Upper lobe of left lung (tissue), 6 donors: ENCODE results near the gene SBF2. TPM values are rescaled to one million over a fixed set of nuclear protein-coding genes. Genes with fewer than 3 reads are reported as not detected.

Experiments
- ATAC-seq, 2 donors: fragments of 200-7000 bp; cut with Tn5 transposase; one replicate each; pipeline ENCODE4 v1.9.1; 2022; ENCODE audit warnings: mild to moderate bottlenecking in 2 of 2, moderate library complexity in 2 of 2; ENCODE audit not compliant: low FRiP score in 2 of 2
- DNase-seq, 2 donors: peaks; one replicate each; pipeline ENCODE4 v3.0.0-alpha.2; 2019 to 2020
- H3K27ac ChIP-seq, 4 donors: fragments of 200-600 bp; sonication (generic); one replicate each; pipeline ENCODE4 v1.5.1; 2016 to 2019
- H3K27me3 ChIP-seq, 4 donors: fragments of 200-600 bp; sonication (generic); one replicate each; pipeline ENCODE4 v1.5.1; 2017 to 2019
- H3K36me3 ChIP-seq, 4 donors: fragments of 200-600 bp; sonication (generic); one replicate each; pipeline ENCODE4 v1.5.1; 2016 to 2019
- H3K4me1 ChIP-seq, 4 donors: fragments of 200-600 bp; sonication (generic); one replicate each; pipeline ENCODE4 v1.5.1; 2018 to 2019
- H3K4me3 ChIP-seq, 4 donors: fragments of 200-600 bp; sonication (generic); one replicate each; pipeline ENCODE4 v1.5.1; 2017 to 2019; ENCODE audit warnings: mild to moderate bottlenecking in 2 of 4, moderate library complexity in 1 of 4
- H3K9me3 ChIP-seq, 4 donors: fragments of 200-600 bp; sonication (generic); one replicate each; pipeline ENCODE4 v1.5.1; 2018 to 2019
- EP300 ChIP-seq, 4 donors: sonication (generic); formaldehyde crosslinking; IDR thresholded peaks; one replicate each; pipeline ENCODE4 v1.5.1; 2017; ENCODE audit warnings: antibody characterized with exemption in 4 of 4, control low read depth in 2 of 4
- POLR2A ChIP-seq, 4 donors: fragments of 450-650 bp; IDR thresholded peaks; one replicate each; pipeline ENCODE4 v1.5.1; 2016 to 2017; ENCODE audit warnings: antibody characterized with exemption in 4 of 4, mild to moderate bottlenecking in 2 of 4
- POLR2AphosphoS5 ChIP-seq, 2 donors: sonication (generic); formaldehyde crosslinking; IDR thresholded peaks; one replicate each; pipeline ENCODE4 v1.5.1; 2017; ENCODE audit warnings: antibody characterized with exemption in 2 of 2
- WGBS, 2 donors: methylation state at CpG; one replicate each; pipeline ENCODE4 v1.1.5; 2017 to 2018; 5-methylcytosine and 5-hydroxymethylcytosine counted together
- total RNA-seq, 6 donors: library from RNA; depleted of rRNA in 4 of 6; stranded (reverse); fragments of >200 nt in 4 of 6; gene quantifications; one replicate each; pipeline versions ENCODE4 v1.1.0 to v1.2.1, GENCODE V29; 2016 to 2021
- TF ChIP-seq, protein P1 (sequence below), 6 experiments: fragments of 450-650 bp in 4 of 6; fragments of 200-600 bp in 2 of 6; sonication (generic) in 2 of 6; IDR thresholded peaks; one replicate each; pipeline ENCODE4 v1.5.1; 2016 to 2019; ENCODE audit warnings: antibody characterized with exemption in 6 of 6
- donor health status: DM: no; HTN: no; CAD: no; lungs with moderate emphysema.
- donor health status: DM: no; HTN: yes; CAD: no; lungs with severe emphysema.

Gene SBF2
- total RNA-seq, 6 donors from 2014 or later: 22.2 to 54.5 (median 41.2) TPM

DNA sequence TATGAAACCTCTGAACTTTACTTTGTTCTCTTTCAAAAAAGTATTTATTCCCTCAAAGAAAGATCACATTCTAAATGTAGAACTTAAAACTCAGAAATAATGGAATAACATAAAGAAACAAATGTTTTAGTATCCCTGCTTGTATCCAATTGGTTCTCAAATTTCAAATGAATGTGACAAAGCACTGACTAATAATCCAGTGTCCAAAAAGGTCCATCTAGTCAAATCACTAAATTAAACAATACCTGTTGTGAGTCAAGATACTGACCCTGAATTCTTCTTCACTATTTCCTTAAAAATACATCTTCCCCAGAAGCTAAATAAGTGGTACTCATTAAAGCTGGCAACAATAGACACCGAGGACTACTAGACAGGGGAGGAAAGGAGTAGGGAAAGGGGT lies 313.1 kb downstream of the SBF2 start:
- no peak overlapping the region for H3K27ac ChIP-seq
- peaks cover 0 to 6% (median 0%) of the 10 kb centered on the region in 4 donors for H3K36me3 ChIP-seq
- TF ChIP-seq POLR2A (IDR thresholded peaks at IDR 0.05): no peak
- TF ChIP-seq POLR2AphosphoS5 (IDR thresholded peaks at IDR 0.05): no peak
- TF ChIP-seq EP300 (IDR thresholded peaks at IDR 0.05): no peak
- TF ChIP-seq, protein P1, sequence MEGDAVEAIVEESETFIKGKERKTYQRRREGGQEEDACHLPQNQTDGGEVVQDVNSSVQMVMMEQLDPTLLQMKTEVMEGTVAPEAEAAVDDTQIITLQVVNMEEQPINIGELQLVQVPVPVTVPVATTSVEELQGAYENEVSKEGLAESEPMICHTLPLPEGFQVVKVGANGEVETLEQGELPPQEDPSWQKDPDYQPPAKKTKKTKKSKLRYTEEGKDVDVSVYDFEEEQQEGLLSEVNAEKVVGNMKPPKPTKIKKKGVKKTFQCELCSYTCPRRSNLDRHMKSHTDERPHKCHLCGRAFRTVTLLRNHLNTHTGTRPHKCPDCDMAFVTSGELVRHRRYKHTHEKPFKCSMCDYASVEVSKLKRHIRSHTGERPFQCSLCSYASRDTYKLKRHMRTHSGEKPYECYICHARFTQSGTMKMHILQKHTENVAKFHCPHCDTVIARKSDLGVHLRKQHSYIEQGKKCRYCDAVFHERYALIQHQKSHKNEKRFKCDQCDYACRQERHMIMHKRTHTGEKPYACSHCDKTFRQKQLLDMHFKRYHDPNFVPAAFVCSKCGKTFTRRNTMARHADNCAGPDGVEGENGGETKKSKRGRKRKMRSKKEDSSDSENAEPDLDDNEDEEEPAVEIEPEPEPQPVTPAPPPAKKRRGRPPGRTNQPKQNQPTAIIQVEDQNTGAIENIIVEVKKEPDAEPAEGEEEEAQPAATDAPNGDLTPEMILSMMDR (IDR thresholded peaks at IDR 0.05): no peak
- no peaks in the 10 kb centered on the region for H3K9me3 ChIP-seq
- ATAC-seq: no peak
- peaks cover 0 to 7% (median 2%) of the 10 kb centered on the region in 4 donors for H3K4me1 ChIP-seq
- H3K27me3 ChIP-seq: no peaks in the 10 kb centered on the region
- DNase-seq: no peak
- 87 to 95% methylated on average over 1 of the region's 1 CpG for WGBS, 2 donors
- no peak overlapping the region for H3K4me3 ChIP-seq

DNA sequence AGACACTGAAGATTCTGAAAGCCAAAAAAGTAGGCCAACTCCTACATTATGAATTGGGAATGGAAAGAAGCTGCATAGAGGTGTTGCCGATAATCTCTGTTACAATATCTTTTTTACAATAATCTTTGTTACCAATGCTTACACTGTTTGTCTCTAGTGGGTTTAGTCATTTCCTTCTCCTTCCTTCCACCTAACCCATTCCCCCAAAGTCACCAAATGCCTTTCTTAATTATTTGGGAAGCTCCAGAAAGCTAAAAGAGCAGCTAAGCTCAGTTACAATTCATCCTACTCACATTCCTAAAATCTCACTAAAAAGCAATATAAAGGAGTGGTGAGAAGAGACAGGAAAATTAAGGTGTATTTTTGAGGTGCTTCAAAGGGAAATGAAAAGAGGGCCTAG lies 316.5 kb downstream of the SBF2 start:
- Histone ChIP-seq H3K4me3 (no peak overlapping the region), H3K9me3 (no peaks in the 10 kb centered on the region), H3K27me3 (no peaks in the 10 kb centered on the region), H3K36me3 (peaks cover 0 to 2% (median 0%) of the 10 kb centered on the region in 4 donors), H3K4me1 (peaks cover 0 to 7% (median 3%) of the 10 kb centered on the region in 4 donors), H3K27ac (no peak overlapping the region)
- TF ChIP-seq, protein P1 (IDR thresholded peaks at IDR 0.05): no peak
- TF ChIP-seq EP300 (IDR thresholded peaks at IDR 0.05) (no peak), POLR2AphosphoS5 (IDR thresholded peaks at IDR 0.05) (no peak), POLR2A (IDR thresholded peaks at IDR 0.05) (no peak)
- ATAC-seq (no peak), DNase-seq (no peak)
- 55 to 68% methylated on average over 1 of the region's 1 CpG for WGBS, 2 donors

DNA sequence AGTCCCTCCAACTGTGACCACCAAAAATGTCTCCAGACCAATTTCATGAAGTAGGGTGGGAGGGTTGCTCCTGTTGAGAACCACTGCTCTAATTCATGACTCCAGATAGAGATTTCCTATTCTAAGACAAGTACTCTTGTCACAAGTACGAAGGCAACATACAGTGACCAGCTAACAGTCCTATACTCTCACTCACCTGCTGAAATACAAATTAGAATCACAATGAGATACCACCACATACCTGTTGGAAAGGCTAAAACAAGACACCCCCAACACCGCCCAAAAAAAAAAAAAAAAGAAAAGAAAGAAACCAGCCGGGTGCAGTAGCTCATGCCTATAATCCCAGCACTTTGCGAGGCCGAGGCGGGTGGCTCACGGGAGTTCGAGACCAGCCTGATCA lies 319.6 kb downstream of the SBF2 start:
- DNase-seq (no peak), ATAC-seq (no peak)
- H3K36me3 ChIP-seq: peaks cover 0 to 2% (median 0%) of the 10 kb centered on the region in 4 donors
- TF ChIP-seq EP300 (IDR thresholded peaks at IDR 0.05): no peak
- no peak for TF ChIP-seq POLR2AphosphoS5 (IDR thresholded peaks at IDR 0.05)
- no peak for TF ChIP-seq POLR2A (IDR thresholded peaks at IDR 0.05)
- TF ChIP-seq, protein P1 (IDR thresholded peaks at IDR 0.05): no peak
- no peaks in the 10 kb centered on the region for H3K27me3 ChIP-seq
- H3K9me3 ChIP-seq: no peaks in the 10 kb centered on the region
- H3K27ac ChIP-seq: no peak overlapping the region
- H3K4me3 ChIP-seq: no peak overlapping the region
- peaks cover 0 to 7% (median 3%) of the 10 kb centered on the region in 4 donors for H3K4me1 ChIP-seq
- 90 to 91% methylated on average over 8 of the region's 8 CpGs for WGBS, 2 donors

DNA sequence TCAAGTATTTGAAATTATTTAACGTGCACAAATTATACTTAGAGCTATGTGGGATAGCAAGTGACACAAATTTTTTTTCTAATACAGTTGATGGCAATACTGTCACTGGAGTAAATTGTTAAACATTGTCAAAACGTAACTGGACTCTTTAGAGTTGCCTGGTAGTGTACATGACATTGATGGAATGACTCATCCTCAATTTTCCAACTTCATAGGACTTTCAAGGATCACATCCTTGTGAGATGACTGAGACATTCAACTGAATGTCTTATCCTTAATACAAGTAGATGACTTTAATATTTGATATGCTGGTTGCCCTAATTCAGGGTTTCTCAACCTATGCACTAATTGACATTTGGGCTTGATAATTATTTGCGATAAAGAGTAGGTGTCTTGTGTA lies 320.1 kb downstream of the SBF2 start:
- no peak for TF ChIP-seq POLR2AphosphoS5 (IDR thresholded peaks at IDR 0.05)
- TF ChIP-seq, protein P1 (IDR thresholded peaks at IDR 0.05): no peak
- TF ChIP-seq EP300 (IDR thresholded peaks at IDR 0.05): no peak
- no peak for TF ChIP-seq POLR2A (IDR thresholded peaks at IDR 0.05)
- H3K27ac ChIP-seq: no peak overlapping the region
- no peaks in the 10 kb centered on the region for H3K27me3 ChIP-seq
- no peak overlapping the region for H3K4me3 ChIP-seq
- H3K36me3 ChIP-seq: peaks cover 0 to 2% (median 0%) of the 10 kb centered on the region in 4 donors
- H3K4me1 ChIP-seq: peaks cover 0 to 7% (median 3%) of the 10 kb centered on the region in 4 donors
- ATAC-seq (no peak), DNase-seq (no peak)
- no peaks in the 10 kb centered on the region for H3K9me3 ChIP-seq
- WGBS, 2 donors: 88 to 89% methylated on average over 3 of the region's 3 CpGs

DNA sequence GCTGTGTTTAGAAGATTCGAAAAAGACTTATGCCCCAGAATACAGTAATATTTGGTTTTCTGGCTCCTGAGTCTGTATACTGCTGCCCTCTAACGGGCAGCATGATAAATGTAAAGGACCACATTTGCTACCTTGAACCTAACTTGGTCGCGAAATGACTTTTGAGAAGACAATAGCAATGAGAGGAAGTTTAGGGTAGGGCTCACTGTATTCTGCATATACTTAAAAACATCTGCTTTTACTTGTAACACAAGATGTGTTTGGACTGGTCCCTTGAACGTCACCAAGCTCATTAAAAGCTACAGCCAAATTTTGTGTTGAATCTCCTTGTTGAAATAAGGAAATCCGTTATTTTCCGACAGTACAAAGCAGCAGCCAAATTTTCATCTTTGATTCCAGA lies 321.0 kb downstream of the SBF2 start:
- Histone ChIP-seq H3K4me3 (no peak overlapping the region), H3K9me3 (no peaks in the 10 kb centered on the region), H3K27me3 (no peaks in the 10 kb centered on the region), H3K27ac (no peak overlapping the region), H3K36me3 (peaks cover 0 to 6% (median 0%) of the 10 kb centered on the region in 4 donors), H3K4me1 (peaks cover 0 to 5% (median 3%) of the 10 kb centered on the region in 4 donors)
- no peak for TF ChIP-seq POLR2A (IDR thresholded peaks at IDR 0.05)
- TF ChIP-seq, protein P1 (IDR thresholded peaks at IDR 0.05): peak; percentile 43 to 70 (median 58)
- WGBS, 2 donors: 35% methylated on average over 7 of the region's 7 CpGs
- DNase-seq (no peak), ATAC-seq (peak in 1 of 2 donors; percentile 75)
